Pancreas (tissue), 10 donors: ENCODE results near the gene SPOPL. TPM values are rescaled to one million over a fixed set of nuclear protein-coding genes. Genes with fewer than 3 reads are reported as not detected.

ENCODE experiments used
- ATAC-seq, 4 donors: fragments of 200-7000 bp; cut with Tn5 transposase; one replicate each; pipeline versions ENCODE4 v1.8.0 to v1.9.1; 2020; ENCODE audit warnings: mild to moderate bottlenecking in 4 of 4, moderate library complexity in 4 of 4
- DNase-seq, 6 donors: peaks; one replicate each; pipeline ENCODE4 v3.0.0-alpha.2; 2020
- FAIRE-seq: peaks from 2 replicates; lab custom pipeline; 2012; peaks lifted over from hg19 to GRCh38; lab: Jason Lieb, UNC
- H3K27ac ChIP-seq, 4 donors: fragments of 200-600 bp; sonication (generic); 1 replicate in 3 of 4; 2 replicates in 1 of 4; pipeline versions ENCODE4 v1.5.0 to v1.8.0; 2020
- H3K27me3 ChIP-seq, 4 donors: fragments of 200-600 bp; one replicate each; pipeline ENCODE4 v1.8.0; 2021
- H3K36me3 ChIP-seq, 3 donors: fragments of 200-600 bp; sonication (generic) in 1 of 3; one replicate each; pipeline versions ENCODE4 v1.5.0 to v1.8.0; 2020 to 2021
- H3K4me1 ChIP-seq, 3 donors: fragments of 200-600 bp; one replicate each; pipeline ENCODE4 v1.8.0; 2021
- H3K4me3 ChIP-seq, 4 donors: fragments of 200-600 bp; sonication (generic) in 2 of 4; one replicate each; pipeline versions ENCODE4 v1.5.0 to v1.8.0; 2020 to 2021
- H3K9me3 ChIP-seq, 4 donors: fragments of 200-600 bp; one replicate each; pipeline ENCODE4 v1.8.0; 2021
- WGBS, 2 donors: extraction: QIAGEN DNeasy Blood & Tissue Kit; methylation state at CpG; one replicate each; pipeline ENCODE4 v1.1.7; 2013; 5-methylcytosine and 5-hydroxymethylcytosine counted together
- intact Hi-C, 3 donors: fragments of 100-400 bp; cut with DNase I; formaldehyde crosslinking; loops; one replicate each; pipeline versions ENCODE4 v1.11.1 to v1.14.2; 2022
- polyA plus RNA-seq, 2 donors: library from polyadenylated mRNA; stranded (reverse); fragments of 200-250 nt; gene quantifications; one replicate each; pipeline ENCODE4 v1.2.3, GENCODE V29; 2013
- total RNA-seq, 6 donors: library from RNA; stranded (reverse); fragmentation: NEBNext Ultra II Directional in 4 of 6; extraction: Animal tissue kit (Norgen Biotek cat#: 25700) in 4 of 6; gene quantifications; one replicate each; pipeline versions ENCODE4 v1.2.1 to v1.2.4, GENCODE V29; 2021 to 2023
- TF ChIP-seq, protein P1 (sequence below), 4 donors: fragments of 200-600 bp; sonication (generic) in 3 of 4; IDR thresholded peaks; one replicate each; pipeline versions ENCODE4 v1.5.0 to v1.8.0; 2021; ENCODE audit warnings: antibody characterized with exemption in 4 of 4
- donor health status: healthy with polysubstance abuse.
- donor health status: DM: no; HTN: no; CAD: no; lungs with moderate emphysema.
- donor health status: DM: no; HTN: no; CAD: no.
- donor health status: control.
- donor health status: control.
- donor health status: Bipolar disorder and iron deficiency.
- donor health status: DM: yes; HTN: yes; CAD: no.
- donor health status: DM: no; HTN: no; CAD: no.
- donor health status: DM: no; HTN: no; CAD: no.
- donor health status: DM: yes; HTN: yes; CAD: no.

The SPOPL gene
- total and polyA plus RNA-seq, 8 donors = 2.5 to 18.5 (median 9.6) TPM

DNA sequence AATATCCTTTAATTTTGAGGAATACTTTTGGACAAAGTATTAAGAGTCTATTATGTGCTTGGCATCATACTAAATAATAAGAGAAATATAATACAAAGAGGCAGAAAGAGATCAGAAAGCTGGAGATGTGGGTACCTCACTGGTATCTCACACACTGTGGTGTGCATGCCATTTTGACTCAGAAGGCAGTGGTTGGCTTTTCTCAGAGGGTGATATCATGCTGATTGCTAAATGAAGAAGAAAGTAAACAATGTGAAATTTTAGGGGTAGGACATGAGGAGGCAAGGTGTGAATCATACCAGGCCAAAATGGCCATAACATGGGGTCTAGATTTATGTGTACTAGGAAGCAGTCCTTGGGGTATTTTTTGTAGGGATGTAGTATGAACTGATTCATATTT, 16.6 kb upstream of the SPOPL start:
- no peak for FAIRE-seq
- TF ChIP-seq, protein P1, sequence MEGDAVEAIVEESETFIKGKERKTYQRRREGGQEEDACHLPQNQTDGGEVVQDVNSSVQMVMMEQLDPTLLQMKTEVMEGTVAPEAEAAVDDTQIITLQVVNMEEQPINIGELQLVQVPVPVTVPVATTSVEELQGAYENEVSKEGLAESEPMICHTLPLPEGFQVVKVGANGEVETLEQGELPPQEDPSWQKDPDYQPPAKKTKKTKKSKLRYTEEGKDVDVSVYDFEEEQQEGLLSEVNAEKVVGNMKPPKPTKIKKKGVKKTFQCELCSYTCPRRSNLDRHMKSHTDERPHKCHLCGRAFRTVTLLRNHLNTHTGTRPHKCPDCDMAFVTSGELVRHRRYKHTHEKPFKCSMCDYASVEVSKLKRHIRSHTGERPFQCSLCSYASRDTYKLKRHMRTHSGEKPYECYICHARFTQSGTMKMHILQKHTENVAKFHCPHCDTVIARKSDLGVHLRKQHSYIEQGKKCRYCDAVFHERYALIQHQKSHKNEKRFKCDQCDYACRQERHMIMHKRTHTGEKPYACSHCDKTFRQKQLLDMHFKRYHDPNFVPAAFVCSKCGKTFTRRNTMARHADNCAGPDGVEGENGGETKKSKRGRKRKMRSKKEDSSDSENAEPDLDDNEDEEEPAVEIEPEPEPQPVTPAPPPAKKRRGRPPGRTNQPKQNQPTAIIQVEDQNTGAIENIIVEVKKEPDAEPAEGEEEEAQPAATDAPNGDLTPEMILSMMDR (IDR thresholded peaks at IDR 0.05) = no peak
- no peaks in the 10 kb centered on the region for H3K9me3 ChIP-seq
- no peak for ATAC-seq
- H3K27ac ChIP-seq = no peak overlapping the region
- no peak overlapping the region for H3K4me3 ChIP-seq
- no peaks in the 10 kb centered on the region for H3K27me3 ChIP-seq
- no peaks in the 10 kb centered on the region for H3K4me1 ChIP-seq
- no peaks in the 10 kb centered on the region for H3K36me3 ChIP-seq
- intact Hi-C loops = no loop called here
- DNase-seq = no peak

DNA sequence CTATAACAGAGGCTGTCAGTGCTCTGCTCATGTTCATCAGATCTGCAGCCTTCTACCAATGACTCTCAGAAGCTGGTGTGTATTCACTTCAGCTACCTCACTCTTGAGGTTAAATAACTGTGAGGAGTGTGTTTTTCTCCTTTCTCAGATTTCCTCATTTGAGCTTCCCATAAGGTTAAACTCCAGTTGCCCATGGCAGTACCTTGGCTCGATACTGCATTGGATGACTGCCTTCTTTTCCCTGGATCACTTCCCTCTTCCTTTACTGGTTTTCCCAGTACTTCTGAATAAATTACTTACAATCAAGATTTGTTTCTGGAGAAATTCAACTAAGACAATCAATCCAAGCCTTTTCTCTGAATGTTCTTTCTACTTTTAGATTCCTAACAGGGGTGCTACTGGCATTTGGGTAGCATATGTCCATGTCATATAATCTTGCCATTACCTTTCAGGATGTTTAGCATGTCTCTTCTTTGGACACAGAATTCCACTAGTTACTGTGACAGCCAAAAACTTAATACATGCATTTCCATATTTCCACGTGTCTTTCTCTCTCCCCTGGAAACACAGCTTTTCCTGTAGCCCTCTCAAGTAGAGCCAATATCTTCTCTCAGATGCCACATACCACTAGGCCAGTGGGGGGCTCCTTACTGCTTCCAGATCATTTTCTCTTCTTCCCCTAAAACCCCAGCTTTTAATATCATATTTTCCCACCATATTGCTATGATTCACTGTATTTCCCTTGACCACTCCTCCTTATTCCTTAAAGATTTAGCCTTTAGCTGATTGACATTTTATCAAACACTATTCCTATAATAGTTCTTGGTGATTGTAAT, 15.0 kb upstream of the SPOPL start:
- no peaks in the 10 kb centered on the region for H3K36me3 ChIP-seq
- no peak for FAIRE-seq
- H3K27ac ChIP-seq = no peak overlapping the region
- no peaks in the 10 kb centered on the region for H3K27me3 ChIP-seq
- peak; percentile 43 to 68 (median 60) for ATAC-seq
- 45 to 51% methylated on average over 2 of the region's 2 CpGs for WGBS, 2 donors
- H3K4me1 ChIP-seq = peaks cover 0 to 12% (median 8%) of the 10 kb centered on the region in 3 donors
- no peak overlapping the region for H3K4me3 ChIP-seq
- DNase-seq = no peak
- H3K9me3 ChIP-seq = no peaks in the 10 kb centered on the region
- TF ChIP-seq, protein P1 (IDR thresholded peaks at IDR 0.05) = no peak
- intact Hi-C loops = no loop called here

DNA sequence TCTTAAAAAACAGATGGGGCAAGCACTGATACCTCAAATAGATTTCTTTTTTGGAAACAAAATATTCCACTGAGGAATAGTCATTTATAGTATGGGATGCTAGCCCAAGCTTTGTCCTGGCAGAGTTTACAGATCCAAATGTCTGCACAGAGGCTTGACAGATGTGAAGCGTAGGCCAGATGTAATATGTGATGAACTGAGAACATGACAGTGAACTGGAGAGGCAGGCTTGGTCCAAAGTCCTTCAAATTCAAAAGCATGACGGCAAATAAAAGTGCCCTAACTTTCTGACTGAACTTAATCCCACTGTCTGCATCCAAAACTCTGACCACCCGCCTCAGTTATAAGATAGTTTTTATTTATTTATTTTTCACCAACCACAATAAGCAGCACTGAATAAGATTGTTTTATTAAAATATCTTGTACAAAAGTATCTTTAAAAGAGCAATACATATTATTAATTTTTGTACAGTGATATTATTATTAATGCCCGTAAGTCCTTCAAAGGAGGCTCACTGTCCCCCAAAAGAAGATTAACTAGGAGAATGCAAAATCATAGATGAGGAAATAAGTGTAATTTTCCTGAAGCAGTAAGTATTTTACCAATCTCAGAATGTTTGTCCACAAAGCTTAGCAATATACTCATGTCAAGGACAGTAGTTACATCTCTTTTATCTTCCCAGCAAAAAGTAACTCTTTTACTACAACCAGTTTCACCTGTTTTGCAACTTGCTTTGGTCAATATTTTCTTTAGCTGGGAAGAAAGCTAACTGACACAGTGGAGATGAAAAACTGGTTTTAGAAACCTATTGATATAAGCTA, 10.7 kb upstream of the SPOPL start:
- Histone ChIP-seq H3K4me3 (no peak overlapping the region), H3K4me1 (peaks cover 0 to 31% (median 18%) of the 10 kb centered on the region in 3 donors), H3K36me3 (no peaks in the 10 kb centered on the region), H3K27me3 (no peaks in the 10 kb centered on the region), H3K9me3 (no peaks in the 10 kb centered on the region), H3K27ac (no peak overlapping the region)
- 64 to 77% methylated on average over 4 of the region's 4 CpGs for WGBS, 2 donors
- TF ChIP-seq, protein P1 (IDR thresholded peaks at IDR 0.05) = no peak
- ATAC-seq (peak; percentile 38 to 77 (median 75)), DNase-seq (no peak), FAIRE-seq (no peak)
- intact Hi-C loops = no loop called here

DNA sequence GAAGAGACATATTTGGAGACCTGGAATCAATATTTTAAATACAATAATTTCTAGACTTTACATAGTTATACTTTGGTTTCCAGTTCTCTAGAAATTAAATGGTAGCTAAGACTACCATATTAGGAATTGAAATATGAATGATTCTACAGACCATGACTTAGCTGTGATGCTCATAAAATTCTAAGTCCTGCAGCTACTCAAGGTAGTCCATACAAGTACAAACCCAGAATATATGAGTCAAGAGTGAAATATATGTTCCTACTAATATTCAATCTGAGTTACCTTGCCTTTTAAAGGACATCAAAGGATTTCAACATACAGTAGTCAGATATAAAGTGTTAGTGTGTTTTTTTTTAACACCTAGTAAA, 10.1 kb upstream of the SPOPL start:
- Histone ChIP-seq H3K36me3 (no peaks in the 10 kb centered on the region), H3K4me1 (peaks cover 0 to 31% (median 18%) of the 10 kb centered on the region in 3 donors), H3K27me3 (no peaks in the 10 kb centered on the region), H3K9me3 (no peaks in the 10 kb centered on the region), H3K27ac (peak overlapping the region in 2 of 4 donors; percentile 35 to 39), H3K4me3 (no peak overlapping the region)
- ATAC-seq (peak in 3 of 4 donors; percentile 7 to 38 (median 28)), FAIRE-seq (no peak), DNase-seq (no peak)
- TF ChIP-seq, protein P1 (IDR thresholded peaks at IDR 0.05) = no peak
- intact Hi-C loops = no loop called here
